ENCODE measurements around the gene HNRNPF.

HNRNPF gene

GRCh38 chr10:43395571-43396060 lies 13.4 kb downstream of the HNRNPF start (continued):
- TF ChIP-seq ZNF26 (tag by site-specific recombination; IDR thresholded peaks at IDR 0.05) (no peak), SCRT2 (tag by site-specific recombination; IDR thresholded peaks at IDR 0.05) (no peak), ZNF19 (tag by site-specific recombination; IDR thresholded peaks at IDR 0.05; ENCODE audit: low read depth) (no peak), ZNF311 (tag by site-specific recombination; IDR thresholded peaks at IDR 0.05; ENCODE audit: borderline replicate concordance) (no peak), ZBTB8A (tag by site-specific recombination; IDR thresholded peaks at IDR 0.05) (no peak), GLIS1 (tag by site-specific recombination; IDR thresholded peaks at IDR 0.05) (no peak), ZNF155 (tag by site-specific recombination; IDR thresholded peaks at IDR 0.05) (no peak), ZNF416 (tag by site-specific recombination; IDR thresholded peaks at IDR 0.05) (no peak), ZNF335 (tag by site-specific recombination; conservative IDR thresholded peaks at IDR 0.05) (no peak), ZNF560 (tag by site-specific recombination; IDR thresholded peaks at IDR 0.05; ENCODE audit: borderline replicate concordance) (no peak), ZNF184 (tag by site-specific recombination; IDR thresholded peaks at IDR 0.05) (no peak), ZNF132 (tag by site-specific recombination; IDR thresholded peaks at IDR 0.05; ENCODE audit: borderline replicate concordance) (no peak), RBAK (tag by site-specific recombination; IDR thresholded peaks at IDR 0.05) (no peak), ZNF704 (tag by site-specific recombination; IDR thresholded peaks at IDR 0.05) (no peak), HIC1 (tag by site-specific recombination; IDR thresholded peaks at IDR 0.05) (peak; percentile 10; the same call in 1 of the 2 replicates), ZNF138 (tag by site-specific recombination; IDR thresholded peaks at IDR 0.05; ENCODE audit: borderline replicate concordance) (no peak), GLIS2 (tag by site-specific recombination; IDR thresholded peaks at IDR 0.05) (peak; percentile 55), ZNF629 (tag by site-specific recombination; IDR thresholded peaks at IDR 0.05) (no peak), SP3 (tag by site-specific recombination; IDR thresholded peaks at IDR 0.05) (no peak), ZNF555 (tag by site-specific recombination; conservative IDR thresholded peaks at IDR 0.05) (no peak), PATZ1 (tag by site-specific recombination; IDR thresholded peaks at IDR 0.05) (no peak), ZNF423 (tag by site-specific recombination; IDR thresholded peaks at IDR 0.05) (no peak), GFI1B (tag by site-specific recombination; IDR thresholded peaks at IDR 0.05) (no peak), KLF8 (tag by site-specific recombination; IDR thresholded peaks at IDR 0.05) (no peak), ZNF391 (tag by site-specific recombination; IDR thresholded peaks at IDR 0.05; ENCODE audit: borderline replicate concordance, low read depth) (no peak), ZBTB48 (tag by site-specific recombination; IDR thresholded peaks at IDR 0.05) (no peak), ZNF843 (tag by site-specific recombination; IDR thresholded peaks at IDR 0.05) (no peak), ZNF280C (tag by site-specific recombination; IDR thresholded peaks at IDR 0.05) (no peak), ZNF701 (tag by site-specific recombination; IDR thresholded peaks at IDR 0.05) (no peak), ZNF426 (tag by site-specific recombination; IDR thresholded peaks at IDR 0.05) (no peak), CTCF (tag by site-specific recombination; IDR thresholded peaks at IDR 0.05) (no peak), PRDM1 (tag by site-specific recombination; IDR thresholded peaks at IDR 0.05) (no peak)

Measured in HEK293 (cell line).